H1 (cell line): Measurements from ENCODE around the gene STAT5A. TPM values are rescaled to one million over a fixed set of nuclear protein-coding genes. Genes with fewer than 3 reads are reported as not detected.

Experiments used
- CTCF ChIA-PET: fragments of 300-600 bp; sonication (Branson Sonifier 250); formaldehyde crosslinking; loops from one replicate; lab custom pipeline; 2021; ENCODE audit not compliant: partially characterized antibody; lab: Charles Lee
- POLR2A ChIA-PET: fragments of 300-600 bp; sonication (Branson Sonifier 250); formaldehyde crosslinking; loops from one replicate; lab custom pipeline; 2021; ENCODE audit warnings: inconsistent platforms; ENCODE audit not compliant: partially characterized antibody; lab: Charles Lee
- DNase-seq, 2 experiments: peaks; one replicate each; pipeline versions ENCODE4 v3.0.0 to v3.0.0-alpha.2; 2010 to 2022; ENCODE audit warnings: low spot score in 2 of 2, low read depth in 1 of 2, mixed read lengths in 1 of 2
- FAIRE-seq: peaks from 2 replicates; lab custom pipeline; 2011; peaks lifted over from hg19 to GRCh38; lab: Jason Lieb, UNC
- H2AFZ ChIP-seq: 2 replicates; pipeline ENCODE4 v1.8.1; 2012; ENCODE audit warnings: low read length, inconsistent platforms
- H2AK5ac ChIP-seq: 2 replicates; pipeline ENCODE4 v1.6.1; 2013; ENCODE audit warnings: low read depth, low read length
- H2BK120ac ChIP-seq: replicated peaks from 2 replicates; pipeline ENCODE3; 2013; ENCODE audit warnings: low read depth, low read length, inconsistent platforms
- H2BK12ac ChIP-seq: 2 replicates; pipeline ENCODE4 v1.6.1; 2013; ENCODE audit warnings: low read depth, low read length
- H2BK15ac ChIP-seq: 2 replicates; pipeline ENCODE4 v1.6.1; 2013; ENCODE audit warnings: low read length
- H2BK20ac ChIP-seq: 2 replicates; pipeline ENCODE4 v1.6.1; 2013; ENCODE audit warnings: low read length
- H2BK5ac ChIP-seq: 2 replicates; pipeline ENCODE4 v1.6.1; 2013; ENCODE audit warnings: low read depth, low read length
- H3K14ac ChIP-seq: 2 replicates; pipeline ENCODE4 v1.6.1; 2013; ENCODE audit warnings: inconsistent platforms; ENCODE audit not compliant: insufficient read length
- H3K18ac ChIP-seq: 2 replicates; pipeline ENCODE4 v1.6.1; 2013; ENCODE audit warnings: low read length; ENCODE audit errors: extremely low read depth
- H3K23ac ChIP-seq: 2 replicates; pipeline ENCODE4 v1.6.1; 2013; ENCODE audit warnings: inconsistent platforms; ENCODE audit not compliant: insufficient read length
- H3K23me2 ChIP-seq: 2 replicates; pipeline ENCODE4 v1.6.1; 2013; ENCODE audit warnings: low read depth, low read length
- H3K27ac ChIP-seq: 2 replicates; pipeline ENCODE4 v1.6.1; 2011; ENCODE audit warnings: low read depth, low read length, inconsistent platforms
- H3K27me3 ChIP-seq, 4 experiments: replicated peaks in 1 of 4; 1 replicate in 1 of 4; 2 replicates in 3 of 4; pipeline versions ENCODE4 v1.6.1 to v1.8.1; 2011 to 2013; ENCODE audit warnings: low read length in 3 of 4, mild to moderate bottlenecking in 3 of 4, inconsistent platforms in 2 of 4, mixed read lengths in 2 of 4, moderate library complexity in 1 of 4; ENCODE audit not compliant: control insufficient read depth in 3 of 4, insufficient read depth in 3 of 4; ENCODE audit errors: extremely low read depth in 1 of 4
- H3K36me3 ChIP-seq, 4 experiments: 2 replicates each; pipeline versions ENCODE4 v1.6.1 to v1.8.1; 2011 to 2013; ENCODE audit warnings: mild to moderate bottlenecking in 4 of 4, low read length in 3 of 4, moderate library complexity in 2 of 4, control low read depth in 1 of 4, inconsistent platforms in 1 of 4; ENCODE audit not compliant: insufficient read depth in 4 of 4, control insufficient read depth in 2 of 4
- H3K4ac ChIP-seq: replicated peaks from 2 replicates; pipeline ENCODE3; 2013; ENCODE audit warnings: low read length, low read depth, mixed read lengths, inconsistent platforms; ENCODE audit not compliant: insufficient read length
- H3K4me1 ChIP-seq, 4 experiments: replicated peaks in 1 of 4; 1 replicate in 1 of 4; 2 replicates in 3 of 4; pipeline versions ENCODE4 v1.6.1 to v1.8.1; 2011 to 2013; ENCODE audit warnings: low read length in 3 of 4, inconsistent platforms in 2 of 4, mixed read lengths in 1 of 4; ENCODE audit not compliant: insufficient read depth in 4 of 4, control insufficient read depth in 3 of 4
- H3K4me2 ChIP-seq, 2 experiments: 2 replicates each; pipeline versions ENCODE4 v1.6.1 to v1.8.1; 2011 to 2013; ENCODE audit warnings: low read depth in 2 of 2, low read length in 2 of 2, control low read depth in 1 of 2, inconsistent platforms in 1 of 2, mild to moderate bottlenecking in 1 of 2; ENCODE audit not compliant: insufficient read depth in 1 of 2
- H3K4me3 ChIP-seq, 4 experiments: fragments of 200-600, 300-600 bp in 1 of 4; sonication (generic), shearing (Covaris generic), sonication (Bioruptor Twin) in 1 of 4; 2 replicates each; pipeline versions ENCODE4 v1.5.1 to v1.8.1; 2011 to 2016; ENCODE audit warnings: low read length in 4 of 4, low read depth in 3 of 4, control low read depth in 2 of 4, inconsistent platforms in 2 of 4, mild to moderate bottlenecking in 2 of 4, mixed read lengths in 1 of 4, moderate library complexity in 1 of 4; ENCODE audit not compliant: insufficient read depth in 2 of 4; ENCODE audit errors: extremely low read depth in 1 of 4
- H3K56ac ChIP-seq: replicated peaks from 2 replicates; pipeline ENCODE3; 2013; ENCODE audit warnings: low read depth, mild to moderate bottlenecking, mixed read lengths, low read length, inconsistent platforms; ENCODE audit not compliant: insufficient read length
- H3K79me1 ChIP-seq: 2 replicates; pipeline ENCODE4 v1.6.1; 2013; ENCODE audit warnings: low read depth, low read length, control low read depth
- H3K79me2 ChIP-seq, 2 experiments: 2 replicates each; pipeline versions ENCODE4 v1.6.1 to v1.8.1; 2012 to 2013; ENCODE audit warnings: low read length in 2 of 2, mild to moderate bottlenecking in 2 of 2, inconsistent platforms in 1 of 2; ENCODE audit not compliant: insufficient read depth in 2 of 2, control insufficient read depth in 1 of 2
- H3K9ac ChIP-seq, 4 experiments: replicated peaks in 1 of 4; 1 replicate in 1 of 4; 2 replicates in 3 of 4; pipeline versions ENCODE4 v1.6.1 to v1.8.1; 2011 to 2013; ENCODE audit warnings: low read depth in 3 of 4, low read length in 3 of 4, control low read depth in 2 of 4, mild to moderate bottlenecking in 2 of 4, moderate library complexity in 2 of 4, inconsistent platforms in 1 of 4; ENCODE audit errors: extremely low read depth in 1 of 4
- H3K9me3 ChIP-seq, 2 experiments: 2 replicates each; pipeline versions ENCODE4 v1.6.1 to v1.8.1; 2012 to 2013; ENCODE audit warnings: mild to moderate bottlenecking in 2 of 2, moderate library complexity in 2 of 2, control low read depth in 1 of 2, inconsistent platforms in 1 of 2, low read depth in 1 of 2, low read length in 1 of 2, mixed read lengths in 1 of 2; ENCODE audit not compliant: insufficient read depth in 2 of 2
- H4K20me1 ChIP-seq, 2 experiments: replicated peaks in 1 of 2; 2 replicates each; pipeline versions ENCODE3 to v1.8.1; 2011 to 2013; ENCODE audit warnings: inconsistent platforms in 2 of 2, low read length in 2 of 2, mild to moderate bottlenecking in 1 of 2; ENCODE audit not compliant: insufficient read depth in 2 of 2, control insufficient read depth in 1 of 2
- H4K5ac ChIP-seq: 2 replicates; pipeline ENCODE4 v1.6.1; 2013; ENCODE audit warnings: low read length, low read depth, mixed read lengths, inconsistent platforms; ENCODE audit not compliant: insufficient read length
- H4K8ac ChIP-seq: 2 replicates; pipeline ENCODE4 v1.8.0; 2013; ENCODE audit warnings: mild to moderate bottlenecking, moderate library complexity, low read length, inconsistent platforms; ENCODE audit not compliant: insufficient read depth; ENCODE audit errors: extremely low read depth
- H4K91ac ChIP-seq: replicated peaks from 2 replicates; pipeline ENCODE3; 2013; ENCODE audit warnings: low read length, mixed read lengths, inconsistent platforms; ENCODE audit not compliant: insufficient read length
- CHD1 ChIP-seq: IDR thresholded peaks from 2 replicates; pipeline ENCODE4 v1.6.1; 2012; ENCODE audit warnings: low read depth, low read length, improper control_type of control experiment
- KDM5A ChIP-seq: fragments of 200-600 bp; IDR thresholded peaks from 2 replicates; pipeline ENCODE4 v1.7.1; 2012; ENCODE audit warnings: mild to moderate bottlenecking, low read length, inconsistent platforms, mixed read lengths
- RBBP5 ChIP-seq: IDR thresholded peaks from 2 replicates; pipeline ENCODE4 v1.7.1; 2012; ENCODE audit warnings: low read depth, mild to moderate bottlenecking, inconsistent platforms, low read length, moderate library complexity, borderline replicate concordance
- RFX5 ChIP-seq: IDR thresholded peaks from 2 replicates; pipeline ENCODE4 v1.6.1; 2011; ENCODE audit warnings: low read depth, low read length, improper control_type of control experiment, borderline replicate concordance
- RNF2 ChIP-seq: fragments of 200-900, 300-1000 bp; sonication (generic); IDR thresholded peaks from 2 replicates; pipeline ENCODE4 v1.7.1; 2016; ENCODE audit warnings: borderline replicate concordance, low read depth, mild to moderate bottlenecking, antibody characterized with exemption, low read length; ENCODE audit not compliant: poor library complexity, severe bottlenecking; ENCODE audit errors: missing control alignments
- SIN3A ChIP-seq, 2 experiments: IDR thresholded peaks in 1 of 2; conservative IDR thresholded peaks in 1 of 2; 2 replicates each; pipeline ENCODE4 v1.6.1; 2011 to 2012; ENCODE audit warnings: low read length in 2 of 2, improper control_type of control experiment in 1 of 2, low read depth in 1 of 2, mild to moderate bottlenecking in 1 of 2
- TBP ChIP-seq: IDR thresholded peaks from 2 replicates; pipeline ENCODE4 v1.6.1; 2011; ENCODE audit warnings: low read depth, low read length, improper control_type of control experiment
- ZNF274 ChIP-seq: IDR thresholded peaks from 2 replicates; pipeline ENCODE4 v1.7.0; 2012; ENCODE audit warnings: low read length, borderline replicate concordance; ENCODE audit errors: extremely low read depth
- WGBS, 2 experiments: shearing (Covaris generic) in 1 of 2; methylation state at CpG; one replicate each; pipeline versions ENCODE4 v1.1.6 to v1.1.7; 2013 to 2015; ENCODE audit warnings: low lambda C conversion rate in 2 of 2, mixed read lengths in 2 of 2, inconsistent platforms in 1 of 2, low coverage in 1 of 2, missing lambda C conversion rate in 1 of 2; ENCODE audit not compliant: insufficient replicate concordance in 2 of 2, insufficient coverage in 1 of 2, insufficient read length in 1 of 2; ENCODE audit errors: extremely low coverage in 1 of 2, missing lambda C conversion rate in 1 of 2; 5-methylcytosine and 5-hydroxymethylcytosine counted together
- polyA plus RNA-seq, 7 experiments: library from polyadenylated mRNA; depleted of rRNA in 3 of 7; stranded (reverse) in 5 of 7; unstranded in 2 of 7; fragments of >200 nt in 5 of 7; fragments of 200-250 nt in 2 of 7; gene quantifications; 1 replicate in 5 of 7; 2 replicates in 1 of 7; 4 replicates in 1 of 7; pipeline versions ENCODE4 v1.2.1 to v1.2.3, GENCODE V29; 2011 to 2013; ENCODE audit warnings: missing spikeins in 2 of 7, mixed read lengths in 2 of 7
- total RNA-seq: library from RNA; stranded (reverse); fragmentation: NEBNext Ultra II Directional; extraction: Animal tissue kit (Norgen Biotek cat#: 25700); gene quantifications from 2 replicates; pipeline ENCODE4 v1.2.1, GENCODE V29; 2021

The STAT5A gene
- total and polyA plus RNA-seq, 2 of the 8 experiments (the other 6 are each of a cell fraction or from before 2014, with no cell fraction given) = 4.2 to 5.4 TPM

- ChIA-PET CTCF (interaction anchor here (1.0 to 1.8 kb wide), 3 partner anchors 14 to 61 kb away, joined by 4 to 6 read pairs (median 4); no protein-coding TSS in a partner anchor), POLR2A (no interaction called here)
- no peak overlapping the region for H2BK120ac ChIP-seq
- H3K36me3 ChIP-seq = peaks cover 6 to 48% (median 23%) of the 10 kb centered on the region in 4 experiments; a peak in 7 of 8 replicates
- no peak overlapping the region for H4K5ac ChIP-seq
- peaks cover 0 to 8% (median 3%) of the 10 kb centered on the region in 4 experiments; a peak in 4 of 7 replicates for H3K4me1 ChIP-seq
- H3K23ac ChIP-seq = no peak overlapping the region
- H4K91ac ChIP-seq = no peak overlapping the region
- TF ChIP-seq KDM5A (no peak), CHD1 (no peak), RFX5 (no peak), TBP (no peak), RNF2 (no peak), ZNF274 (no peak), RBBP5 (no peak), SIN3A (conservative IDR thresholded peaks at IDR 0.05 in 1 of 2, IDR thresholded peaks at IDR 0.05 in 1 of 2; ENCODE audit: low read depth in 1 of 2, low read length in 2 of 2) (no peak)
- no peak overlapping the region for H3K4me2 ChIP-seq
- no peak overlapping the region for H2BK5ac ChIP-seq
- H2BK12ac ChIP-seq = no peak overlapping the region
- no peaks in the 10 kb centered on the region for H3K23me2 ChIP-seq
- no peak for FAIRE-seq
- no peak overlapping the region for H3K4ac ChIP-seq
- no peak for DNase-seq
- H3K18ac ChIP-seq = no peak overlapping the region
- H3K4me3 ChIP-seq = no peak overlapping the region
- no peak overlapping the region for H2BK20ac ChIP-seq
- no peak overlapping the region for H2AK5ac ChIP-seq
- no peak overlapping the region for H3K27ac ChIP-seq
- no peak overlapping the region for H2AFZ ChIP-seq
- no peak overlapping the region for H3K9ac ChIP-seq
- no peaks in the 10 kb centered on the region for H3K27me3 ChIP-seq
- peaks cover 0 to 25% of the 10 kb centered on the region in 2 experiments; a peak in 2 of 4 replicates for H3K79me2 ChIP-seq
- 84% methylated on average over 13 of the region's 13 CpGs; no CpG with 5 or more reads in 1 of the 2 experiments for whole genome bisulfite sequencing, 2 experiments
- H3K79me1 ChIP-seq = peaks cover 10% of the 10 kb centered on the region
- peaks cover 2 to 9% of the 10 kb centered on the region in 2 experiments for H4K20me1 ChIP-seq
- no peak overlapping the region for H2BK15ac ChIP-seq
- no peak overlapping the region for H4K8ac ChIP-seq
- no peaks in the 10 kb centered on the region for H3K9me3 ChIP-seq
- H3K14ac ChIP-seq = no peak overlapping the region
- H3K56ac ChIP-seq = no peak overlapping the region
Measured at GRCh38 chr17:42345396-42346073, 57.2 kb downstream of the STAT5A start.
